H9 (cell line): ENCODE results near the gene SHISA7. TPM values are rescaled to one million over a fixed set of nuclear protein-coding genes. Genes with fewer than 3 reads are reported as not detected.

Experiments used
- DNase-seq: peaks from one replicate; pipeline ENCODE4 v3.0.0-alpha.2; 2017
- H2AFZ ChIP-seq: one replicate; pipeline ENCODE4 v1.6.1; 2013; ENCODE audit warnings: mild to moderate bottlenecking, low read length, control low read depth, moderate library complexity
- H2AK5ac ChIP-seq: 2 replicates; pipeline ENCODE4 v1.6.1; 2013; ENCODE audit warnings: low read length, control low read depth, mixed read lengths; ENCODE audit not compliant: insufficient read length
- H2BK120ac ChIP-seq: one replicate; pipeline ENCODE4 v1.6.1; 2013; ENCODE audit warnings: low read depth, mild to moderate bottlenecking, low read length, control low read depth, inconsistent platforms; ENCODE audit not compliant: poor library complexity, severe bottlenecking
- H2BK12ac ChIP-seq: 2 replicates; pipeline ENCODE4 v1.6.1; 2013; ENCODE audit warnings: low read length, control low read depth, mixed read lengths, low read depth; ENCODE audit not compliant: insufficient read length
- H2BK15ac ChIP-seq: 2 replicates; pipeline ENCODE4 v1.6.1; 2013; ENCODE audit warnings: low read depth, low read length, control low read depth
- H2BK20ac ChIP-seq: one replicate; pipeline ENCODE4 v1.6.1; 2013; ENCODE audit warnings: low read depth, mild to moderate bottlenecking, low read length, control low read depth, inconsistent platforms; ENCODE audit not compliant: poor library complexity, severe bottlenecking
- H2BK5ac ChIP-seq: 2 replicates; pipeline ENCODE4 v1.6.1; 2013; ENCODE audit warnings: low read length, control low read depth, mixed read lengths; ENCODE audit not compliant: insufficient read length
- H3K14ac ChIP-seq: 2 replicates; pipeline ENCODE4 v1.6.1; 2013; ENCODE audit warnings: low read length, control low read depth; ENCODE audit not compliant: insufficient read depth
- H3K18ac ChIP-seq: 2 replicates; pipeline ENCODE4 v1.6.1; 2013; ENCODE audit warnings: low read depth, mild to moderate bottlenecking, mixed read lengths, low read length, control low read depth; ENCODE audit not compliant: insufficient read length
- H3K23ac ChIP-seq: 2 replicates; pipeline ENCODE4 v1.6.1; 2013; ENCODE audit warnings: low read length, control low read depth, mixed read lengths, low read depth; ENCODE audit not compliant: insufficient read length
- H3K23me2 ChIP-seq: 2 replicates; pipeline ENCODE4 v1.6.1; 2013; ENCODE audit warnings: low read depth, mild to moderate bottlenecking, mixed read lengths, low read length, control low read depth; ENCODE audit not compliant: insufficient read length, poor library complexity, severe bottlenecking
- H3K27ac ChIP-seq: 2 replicates; pipeline ENCODE4 v1.5.1; 2013; ENCODE audit warnings: low read length, control low read depth, mixed read lengths, low read depth; ENCODE audit not compliant: insufficient read length
- H3K27me3 ChIP-seq: 2 replicates; pipeline ENCODE4 v1.6.1; 2013; ENCODE audit warnings: low read length, control low read depth, inconsistent platforms; ENCODE audit not compliant: insufficient read depth
- H3K4ac ChIP-seq: 2 replicates; pipeline ENCODE4 v1.6.1; 2013; ENCODE audit warnings: low read depth, mild to moderate bottlenecking, control low read depth, inconsistent platforms, low read length, moderate library complexity
- H3K4me1 ChIP-seq: 2 replicates; pipeline ENCODE4 v1.6.1; 2013; ENCODE audit warnings: low read length, control low read depth, inconsistent platforms; ENCODE audit not compliant: insufficient read depth
- H3K4me2 ChIP-seq: 2 replicates; pipeline ENCODE4 v1.6.1; 2013; ENCODE audit warnings: low read length, control low read depth, mixed read lengths; ENCODE audit not compliant: insufficient read length, insufficient read depth
- H3K56ac ChIP-seq: 2 replicates; pipeline ENCODE4 v1.6.1; 2013; ENCODE audit warnings: low read depth, mild to moderate bottlenecking, mixed read lengths, low read length, control low read depth; ENCODE audit not compliant: insufficient read length
- H3K79me1 ChIP-seq: 2 replicates; pipeline ENCODE4 v1.6.1; 2013; ENCODE audit warnings: low read depth, mild to moderate bottlenecking, moderate library complexity, low read length, control low read depth, inconsistent platforms; ENCODE audit not compliant: insufficient read depth, poor library complexity, severe bottlenecking
- H3K79me2 ChIP-seq: 2 replicates; pipeline ENCODE4 v1.6.1; 2013; ENCODE audit warnings: low read length, control low read depth, inconsistent platforms; ENCODE audit not compliant: insufficient read depth
- H3K9ac ChIP-seq: 2 replicates; pipeline ENCODE4 v1.6.1; 2013; ENCODE audit warnings: low read length, control low read depth, mixed read lengths; ENCODE audit not compliant: insufficient read length; ENCODE audit errors: extremely low read depth
- H3K9me3 ChIP-seq: one replicate; pipeline ENCODE4 v1.6.1; 2013; ENCODE audit warnings: low read depth, low read length, inconsistent platforms; ENCODE audit not compliant: control insufficient read depth
- H3T11ph ChIP-seq: one replicate; pipeline ENCODE4 v1.6.1; 2013; ENCODE audit warnings: mild to moderate bottlenecking, low read length, control low read depth, inconsistent platforms
- H4K20me1 ChIP-seq: one replicate; pipeline ENCODE4 v1.6.1; 2013; ENCODE audit not compliant: control insufficient read depth, insufficient read length, insufficient read depth
- H4K5ac ChIP-seq: 2 replicates; pipeline ENCODE4 v1.6.1; 2013; ENCODE audit warnings: low read depth, mild to moderate bottlenecking, mixed read lengths, low read length, control low read depth; ENCODE audit not compliant: insufficient read length
- H4K8ac ChIP-seq: replicated peaks from 2 replicates; pipeline ENCODE4 v1.6.1; 2013; ENCODE audit warnings: low read length, control low read depth, mixed read lengths, low read depth; ENCODE audit not compliant: insufficient read length
- H4K91ac ChIP-seq: 2 replicates; pipeline ENCODE4 v1.6.1; 2013; ENCODE audit warnings: low read depth, mild to moderate bottlenecking, moderate library complexity, mixed read lengths, low read length, control low read depth; ENCODE audit not compliant: insufficient read length
- H3K27ac Mint-ChIP-seq, 3 experiments: 2 replicates in 2 of 3; 3 replicates in 1 of 3; pipeline ENCODE4 v1.8.0; 2020 to 2021; ENCODE audit warnings: mixed read lengths in 3 of 3, mild to moderate bottlenecking in 1 of 3, moderate library complexity in 1 of 3
- H3K27me3 Mint-ChIP-seq: 2 replicates; pipeline ENCODE4 v1.8.0; 2021; ENCODE audit warnings: low read depth, mild to moderate bottlenecking, moderate library complexity, mixed read lengths
- H3K36me3 Mint-ChIP-seq, 3 experiments: 2 replicates in 2 of 3; 3 replicates in 1 of 3; pipeline ENCODE4 v1.8.0; 2020 to 2021; ENCODE audit warnings: low read depth in 3 of 3, mixed read lengths in 3 of 3; ENCODE audit not compliant: insufficient read depth in 1 of 3
- H3K4me1 Mint-ChIP-seq, 2 experiments: 2 replicates each; pipeline ENCODE4 v1.8.0; 2020; ENCODE audit warnings: mixed read lengths in 2 of 2
- H3K4me3 Mint-ChIP-seq, 2 experiments: 2 replicates in 1 of 2; 3 replicates in 1 of 2; pipeline ENCODE4 v1.8.0; 2020 to 2021; ENCODE audit warnings: mild to moderate bottlenecking in 2 of 2, mixed read lengths in 2 of 2, moderate library complexity in 1 of 2
- H3K9me3 Mint-ChIP-seq, 2 experiments: 2 replicates in 1 of 2; 3 replicates in 1 of 2; pipeline ENCODE4 v1.8.0; 2020; ENCODE audit warnings: mild to moderate bottlenecking in 2 of 2, mixed read lengths in 2 of 2, moderate library complexity in 1 of 2
- WGBS: extraction: QIAGEN DNeasy Blood & Tissue Kit; methylation state at CpG from one replicate; pipeline ENCODE4 v1.1.7; 2013; ENCODE audit warnings: missing lambda C conversion rate, low lambda C conversion rate, mixed read lengths; ENCODE audit not compliant: insufficient read length; ENCODE audit errors: extremely low coverage; 5-methylcytosine and 5-hydroxymethylcytosine counted together
- total RNA-seq: library from RNA; stranded (reverse); gene quantifications from 2 replicates; pipeline ENCODE4 v1.2.1, GENCODE V29; 2021
- TF ChIP-seq, protein P1 (sequence below): fragments of 200-600 bp; sonication (generic); conservative IDR thresholded peaks from 3 replicates; pipeline ENCODE4 v1.8.0; 2021; ENCODE audit warnings: antibody characterized with exemption, mild to moderate bottlenecking

The SHISA7 gene
- total RNA-seq, 1 experiment from 2014 or later: 0.31 TPM

DNA sequence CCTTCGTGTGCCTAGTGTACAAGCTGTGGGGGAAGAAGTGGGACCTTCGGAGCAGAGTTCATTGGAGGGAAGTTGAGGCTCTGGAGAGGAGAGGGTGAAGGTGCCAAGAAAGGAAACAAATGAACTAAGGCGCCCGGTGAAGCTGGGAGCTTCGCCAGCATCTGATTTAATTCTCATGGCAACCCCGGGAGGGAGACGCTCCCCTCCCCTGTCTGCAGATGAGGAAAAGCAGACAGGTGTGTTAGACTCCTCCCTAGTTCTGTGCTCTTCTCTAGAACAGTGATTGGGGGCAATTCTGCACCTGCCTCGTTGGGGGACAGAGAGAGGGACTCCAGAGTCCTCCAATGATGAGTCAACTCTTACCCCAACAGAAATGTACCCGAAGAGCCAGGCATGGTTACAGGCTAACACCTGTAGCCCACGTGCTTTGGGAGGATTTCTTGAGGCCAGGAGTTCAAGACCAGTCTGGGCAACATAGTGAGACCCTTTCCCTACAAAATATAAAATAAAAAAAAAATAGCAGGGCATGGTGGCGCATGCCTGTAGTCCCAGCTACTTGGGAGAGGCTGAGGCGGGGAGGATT, 49.4 kb upstream of the SHISA7 start:
- Mint-ChIP-seq H3K27me3 (peaks cover 9% of the 10 kb centered on the region), H3K9me3 (no peaks in the 10 kb centered on the region), H3K4me3 (no peak overlapping the region), H3K27ac (no peak overlapping the region), H3K36me3 (no peaks in the 10 kb centered on the region; a peak in 1 of 7 replicates), H3K4me1 (peaks cover 26 to 40% of the 10 kb centered on the region in 2 experiments)
- Histone ChIP-seq H2BK12ac (no peak overlapping the region), H2BK120ac (no peak overlapping the region), H3K18ac (no peak overlapping the region), H4K5ac (no peak overlapping the region), H3K23ac (no peak overlapping the region), H3K27me3 (no peaks in the 10 kb centered on the region), H3K4ac (no peak overlapping the region), H3K4me2 (no peak overlapping the region), H4K91ac (no peak overlapping the region), H4K20me1 (no peaks in the 10 kb centered on the region), H2BK5ac (no peak overlapping the region), H2AFZ (no peak overlapping the region), H4K8ac (no peak overlapping the region), H2AK5ac (no peak overlapping the region), H3T11ph (no peak overlapping the region), H3K4me1 (peaks cover 2% of the 10 kb centered on the region; the same call in 1 of the 2 replicates), H3K79me1 (no peaks in the 10 kb centered on the region), H3K9me3 (no peaks in the 10 kb centered on the region), H2BK15ac (no peak overlapping the region), H3K79me2 (no peaks in the 10 kb centered on the region), H2BK20ac (no peak overlapping the region), H3K9ac (no peak overlapping the region), H3K56ac (no peak overlapping the region), H3K27ac (no peak overlapping the region), H3K23me2 (peaks cover 7% of the 10 kb centered on the region), H3K14ac (no peak overlapping the region)
- DNase-seq: no peak
- TF ChIP-seq, protein P1, sequence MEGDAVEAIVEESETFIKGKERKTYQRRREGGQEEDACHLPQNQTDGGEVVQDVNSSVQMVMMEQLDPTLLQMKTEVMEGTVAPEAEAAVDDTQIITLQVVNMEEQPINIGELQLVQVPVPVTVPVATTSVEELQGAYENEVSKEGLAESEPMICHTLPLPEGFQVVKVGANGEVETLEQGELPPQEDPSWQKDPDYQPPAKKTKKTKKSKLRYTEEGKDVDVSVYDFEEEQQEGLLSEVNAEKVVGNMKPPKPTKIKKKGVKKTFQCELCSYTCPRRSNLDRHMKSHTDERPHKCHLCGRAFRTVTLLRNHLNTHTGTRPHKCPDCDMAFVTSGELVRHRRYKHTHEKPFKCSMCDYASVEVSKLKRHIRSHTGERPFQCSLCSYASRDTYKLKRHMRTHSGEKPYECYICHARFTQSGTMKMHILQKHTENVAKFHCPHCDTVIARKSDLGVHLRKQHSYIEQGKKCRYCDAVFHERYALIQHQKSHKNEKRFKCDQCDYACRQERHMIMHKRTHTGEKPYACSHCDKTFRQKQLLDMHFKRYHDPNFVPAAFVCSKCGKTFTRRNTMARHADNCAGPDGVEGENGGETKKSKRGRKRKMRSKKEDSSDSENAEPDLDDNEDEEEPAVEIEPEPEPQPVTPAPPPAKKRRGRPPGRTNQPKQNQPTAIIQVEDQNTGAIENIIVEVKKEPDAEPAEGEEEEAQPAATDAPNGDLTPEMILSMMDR: no peak
- WGBS: no CpG with 5 or more reads among the region's 12 CpGs
